DND-41 (cell line): ENCODE measurements around the gene STX3.

Source experiments
- EZH2 ChIP-seq: IDR thresholded peaks from 3 replicates; pipeline ENCODE4 v1.6.1; 2012; ENCODE audit warnings: borderline replicate concordance, low read depth, mild to moderate bottlenecking, moderate library complexity, low read length, inconsistent platforms; ENCODE audit not compliant: severe bottlenecking
- TF ChIP-seq, protein P1 (sequence below): IDR thresholded peaks from 2 replicates; pipeline ENCODE4 v1.5.1; 2012; ENCODE audit warnings: borderline replicate concordance, low read length, moderate library complexity, mild to moderate bottlenecking; ENCODE audit not compliant: poor library complexity, severe bottlenecking; ENCODE audit errors: extremely low read depth

DNA sequence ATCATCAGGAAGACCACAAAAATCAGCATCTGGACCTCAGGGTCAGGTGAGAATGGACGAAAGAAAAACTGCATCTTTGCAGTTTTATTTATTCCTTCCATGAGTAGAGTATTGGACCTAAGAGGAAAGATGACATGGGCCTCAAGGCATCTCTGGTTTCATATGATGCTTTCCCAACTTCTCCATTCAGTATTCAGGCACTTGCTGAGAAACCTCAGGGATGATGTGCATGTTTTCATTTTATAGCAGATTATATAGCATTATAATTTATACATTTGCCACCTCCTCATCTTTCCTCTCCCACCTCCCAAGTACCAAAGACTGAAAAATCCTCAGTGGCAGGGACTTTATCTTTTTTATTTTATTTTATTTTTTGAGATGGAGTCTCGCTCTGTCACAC, 41.4 kb upstream of the STX3 start, which contains the start of gene OR10V1:
- TF ChIP-seq, protein P1, sequence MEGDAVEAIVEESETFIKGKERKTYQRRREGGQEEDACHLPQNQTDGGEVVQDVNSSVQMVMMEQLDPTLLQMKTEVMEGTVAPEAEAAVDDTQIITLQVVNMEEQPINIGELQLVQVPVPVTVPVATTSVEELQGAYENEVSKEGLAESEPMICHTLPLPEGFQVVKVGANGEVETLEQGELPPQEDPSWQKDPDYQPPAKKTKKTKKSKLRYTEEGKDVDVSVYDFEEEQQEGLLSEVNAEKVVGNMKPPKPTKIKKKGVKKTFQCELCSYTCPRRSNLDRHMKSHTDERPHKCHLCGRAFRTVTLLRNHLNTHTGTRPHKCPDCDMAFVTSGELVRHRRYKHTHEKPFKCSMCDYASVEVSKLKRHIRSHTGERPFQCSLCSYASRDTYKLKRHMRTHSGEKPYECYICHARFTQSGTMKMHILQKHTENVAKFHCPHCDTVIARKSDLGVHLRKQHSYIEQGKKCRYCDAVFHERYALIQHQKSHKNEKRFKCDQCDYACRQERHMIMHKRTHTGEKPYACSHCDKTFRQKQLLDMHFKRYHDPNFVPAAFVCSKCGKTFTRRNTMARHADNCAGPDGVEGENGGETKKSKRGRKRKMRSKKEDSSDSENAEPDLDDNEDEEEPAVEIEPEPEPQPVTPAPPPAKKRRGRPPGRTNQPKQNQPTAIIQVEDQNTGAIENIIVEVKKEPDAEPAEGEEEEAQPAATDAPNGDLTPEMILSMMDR = no peak
- TF ChIP-seq EZH2 = no peak
